Osteocyte (in vitro differentiated cells): Measurements from ENCODE around the gene PGGHG. TPM values are rescaled to one million over a fixed set of nuclear protein-coding genes. Genes with fewer than 3 reads are reported as not detected.
A peak's percentile ranks its signal among the peaks of the same experiment; 100 is the strongest.
"Not testable (repeated sequence)": the region's sequence is repeated elsewhere in the genome, so short reads cannot be mapped to it uniquely, and the experiment has no call there.

Experiments
- DNase-seq: peaks from one replicate; pipeline ENCODE4 v3.0.0; 2021; ENCODE audit warnings: mixed read lengths; ENCODE audit not compliant: unreplicated experiment; ENCODE audit errors: extremely low spot score
- H3K27ac Mint-ChIP-seq: one replicate; pipeline ENCODE4 v1.8.0; 2021; ENCODE audit warnings: mild to moderate bottlenecking, mixed read lengths; ENCODE audit not compliant: unreplicated experiment
- H3K27me3 Mint-ChIP-seq: one replicate; pipeline ENCODE4 v1.8.0; 2021; ENCODE audit warnings: mixed read lengths; ENCODE audit not compliant: unreplicated experiment
- H3K36me3 Mint-ChIP-seq: one replicate; pipeline ENCODE4 v1.8.0; 2021; ENCODE audit warnings: mixed read lengths; ENCODE audit not compliant: unreplicated experiment
- H3K4me1 Mint-ChIP-seq: one replicate; pipeline ENCODE4 v1.8.0; 2021; ENCODE audit warnings: mixed read lengths; ENCODE audit not compliant: unreplicated experiment
- H3K4me3 Mint-ChIP-seq: one replicate; pipeline ENCODE4 v1.8.0; 2021; ENCODE audit warnings: mild to moderate bottlenecking, moderate library complexity, mixed read lengths; ENCODE audit not compliant: unreplicated experiment
- H3K9me3 Mint-ChIP-seq: one replicate; pipeline ENCODE4 v1.8.0; 2021; ENCODE audit warnings: mixed read lengths; ENCODE audit not compliant: unreplicated experiment
- total RNA-seq: library from RNA; stranded (reverse); gene quantifications from 2 replicates; pipeline ENCODE4 v1.2.1, GENCODE V29; 2021
- TF ChIP-seq, protein P1 (sequence below): fragments of 200-600 bp; sonication (generic); IDR thresholded peaks from 2 replicates; pipeline ENCODE4 v1.5.0; 2021; ENCODE audit warnings: antibody characterized with exemption, mild to moderate bottlenecking, moderate library complexity

The PGGHG gene
- total RNA-seq, 1 donor from 2014 or later, result 43.4 TPM

DNA sequence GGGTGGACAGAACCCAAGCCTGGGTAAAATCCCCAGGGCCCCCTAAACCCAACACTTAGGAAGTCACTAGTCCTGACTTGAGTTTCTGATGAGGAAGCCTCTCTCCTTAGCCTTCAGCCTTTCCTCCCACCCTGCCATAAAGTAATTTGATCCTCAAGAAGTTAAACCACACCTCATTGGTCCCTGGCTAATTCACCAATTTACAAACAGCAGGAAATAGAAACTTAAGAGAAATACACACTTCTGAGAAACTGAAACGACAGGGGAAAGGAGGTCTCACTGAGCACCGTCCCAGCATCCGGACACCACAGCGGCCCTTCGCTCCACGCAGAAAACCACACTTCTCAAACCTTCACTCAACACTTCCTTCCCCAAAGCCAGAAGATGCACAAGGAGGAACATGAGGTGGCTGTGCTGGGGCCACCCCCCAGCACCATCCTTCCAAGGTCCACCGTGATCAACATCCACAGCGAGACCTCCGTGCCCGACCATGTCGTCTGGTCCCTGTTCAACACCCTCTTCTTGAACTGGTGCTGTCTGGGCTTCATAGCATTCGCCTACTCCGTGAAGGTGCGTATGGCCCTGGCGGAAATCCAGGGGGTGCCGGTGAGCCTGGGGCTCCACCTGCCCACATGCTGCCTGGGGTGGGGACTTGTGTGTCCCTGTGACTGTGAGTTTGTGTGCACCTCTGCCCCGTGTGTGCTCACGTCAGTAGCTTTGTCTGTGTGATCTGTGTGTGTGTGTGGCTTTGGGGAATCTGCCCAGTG, 25.0 kb downstream of the PGGHG start, which contains the start of gene IFITM1:
Gene IFITM1 (plus strand): TSS at position 254 of the 767 bp plus-strand sequence. CDS start 131 bp downstream, at position 385.
- peak within 1 kb of the TSS; percentile 83 for H3K4me3 Mint-ChIP-seq
- peaks cover 14% of the 10 kb centered on the region for H3K36me3 Mint-ChIP-seq
- H3K27me3 Mint-ChIP-seq, result peaks cover 3% of the 10 kb centered on the region
- H3K27ac Mint-ChIP-seq, result peak within 1 kb of the TSS; percentile 77
- peaks cover 54% of the 10 kb centered on the region for H3K4me1 Mint-ChIP-seq
- no peaks in the 10 kb centered on the region for H3K9me3 Mint-ChIP-seq
- DNase-seq, result no peak
- TF ChIP-seq, protein P1, sequence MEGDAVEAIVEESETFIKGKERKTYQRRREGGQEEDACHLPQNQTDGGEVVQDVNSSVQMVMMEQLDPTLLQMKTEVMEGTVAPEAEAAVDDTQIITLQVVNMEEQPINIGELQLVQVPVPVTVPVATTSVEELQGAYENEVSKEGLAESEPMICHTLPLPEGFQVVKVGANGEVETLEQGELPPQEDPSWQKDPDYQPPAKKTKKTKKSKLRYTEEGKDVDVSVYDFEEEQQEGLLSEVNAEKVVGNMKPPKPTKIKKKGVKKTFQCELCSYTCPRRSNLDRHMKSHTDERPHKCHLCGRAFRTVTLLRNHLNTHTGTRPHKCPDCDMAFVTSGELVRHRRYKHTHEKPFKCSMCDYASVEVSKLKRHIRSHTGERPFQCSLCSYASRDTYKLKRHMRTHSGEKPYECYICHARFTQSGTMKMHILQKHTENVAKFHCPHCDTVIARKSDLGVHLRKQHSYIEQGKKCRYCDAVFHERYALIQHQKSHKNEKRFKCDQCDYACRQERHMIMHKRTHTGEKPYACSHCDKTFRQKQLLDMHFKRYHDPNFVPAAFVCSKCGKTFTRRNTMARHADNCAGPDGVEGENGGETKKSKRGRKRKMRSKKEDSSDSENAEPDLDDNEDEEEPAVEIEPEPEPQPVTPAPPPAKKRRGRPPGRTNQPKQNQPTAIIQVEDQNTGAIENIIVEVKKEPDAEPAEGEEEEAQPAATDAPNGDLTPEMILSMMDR, result no peak

DNA sequence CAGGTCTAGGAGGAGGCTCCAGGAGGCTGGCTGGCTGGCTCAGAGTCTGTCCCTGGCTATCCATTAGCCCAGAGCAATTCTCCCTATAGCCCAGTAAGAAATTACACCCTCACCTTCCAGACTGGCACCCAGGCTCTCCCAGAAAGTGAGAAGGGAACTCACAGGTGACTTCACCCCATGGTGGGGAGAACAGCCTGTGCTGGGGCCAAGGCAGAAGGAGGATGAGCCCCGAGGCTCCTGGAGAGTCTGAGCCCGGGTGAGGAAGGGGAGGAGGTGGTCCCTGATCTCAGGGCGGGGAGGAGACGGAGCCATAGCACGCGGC, 25.6 kb downstream of the PGGHG start:
- DNase-seq, result not testable (repeated sequence)

DNA sequence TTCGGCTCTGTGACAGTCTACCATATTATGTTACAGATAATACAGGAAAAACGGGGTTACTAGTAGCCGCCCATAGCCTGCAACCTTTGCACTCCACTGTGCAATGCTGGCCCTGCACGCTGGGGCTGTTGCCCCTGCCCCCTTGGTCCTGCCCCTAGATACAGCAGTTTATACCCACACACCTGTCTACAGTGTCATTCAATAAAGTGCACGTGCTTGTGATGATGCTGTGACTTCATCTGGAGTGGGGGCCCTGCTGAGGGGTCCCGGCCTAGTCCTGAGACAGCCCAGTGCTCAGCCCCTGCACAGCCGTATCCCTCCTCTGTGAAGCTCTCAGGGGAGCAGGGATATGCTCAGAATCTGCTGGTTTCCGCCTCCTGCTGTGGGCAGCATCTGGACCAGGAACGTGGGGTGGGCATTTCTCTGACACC, 26.1 kb downstream of the PGGHG start:
- no peak for DNase-seq
- Mint-ChIP-seq H3K27ac (no peak overlapping the region), H3K4me3 (peak overlapping the region; percentile 83), H3K4me1 (peaks cover 44% of the 10 kb centered on the region), H3K27me3 (peaks cover 3% of the 10 kb centered on the region), H3K36me3 (peaks cover 13% of the 10 kb centered on the region), H3K9me3 (no peaks in the 10 kb centered on the region)
- TF ChIP-seq, protein P1, result no peak

More for the DNA sequence above, 25.6 kb downstream of the PGGHG start:
- H3K27me3 Mint-ChIP-seq, H3K9me3 Mint-ChIP-seq: not testable (repeated sequence)
- peak overlapping the region; percentile 77 for H3K27ac Mint-ChIP-seq
- H3K4me1 Mint-ChIP-seq, result peaks cover 49% of the 10 kb centered on the region
- H3K4me3 Mint-ChIP-seq, result peak overlapping the region; percentile 83
- peaks cover 12% of the 10 kb centered on the region for H3K36me3 Mint-ChIP-seq

DNA sequence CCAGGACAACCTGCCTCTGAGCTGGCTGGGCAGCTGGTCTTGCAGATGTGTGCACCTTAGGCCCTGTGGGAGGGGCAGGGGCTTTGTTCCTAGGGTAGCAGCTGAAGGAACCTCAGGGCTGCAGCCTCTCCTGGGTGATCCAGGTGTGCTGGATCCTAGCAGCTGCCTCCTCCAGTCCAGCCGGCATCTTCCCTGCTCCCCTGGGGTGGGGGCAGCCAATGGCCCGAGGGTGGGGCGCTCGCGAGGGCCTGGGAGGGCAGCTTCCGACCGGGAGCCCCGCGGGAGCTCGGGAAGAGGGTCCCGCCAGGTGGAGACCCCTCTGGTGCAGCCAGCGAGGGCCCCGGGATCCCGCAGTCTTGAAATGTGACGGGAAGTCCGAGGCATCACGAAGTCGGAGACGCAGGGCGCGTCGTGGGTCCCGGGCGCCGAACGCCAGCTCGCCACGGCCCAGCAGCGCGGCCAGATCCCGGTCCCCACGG, 26.6 kb downstream of the PGGHG start:
- peaks cover 44% of the 10 kb centered on the region for H3K4me1 Mint-ChIP-seq
- TF ChIP-seq, protein P1, result no peak
- peaks cover 16% of the 10 kb centered on the region for H3K36me3 Mint-ChIP-seq
- no peaks in the 10 kb centered on the region for H3K9me3 Mint-ChIP-seq
- H3K27me3 Mint-ChIP-seq, result peaks cover 3% of the 10 kb centered on the region
- H3K27ac Mint-ChIP-seq, result no peak overlapping the region
- no peak for DNase-seq
- H3K4me3 Mint-ChIP-seq, result peak overlapping the region; percentile 83

DNA sequence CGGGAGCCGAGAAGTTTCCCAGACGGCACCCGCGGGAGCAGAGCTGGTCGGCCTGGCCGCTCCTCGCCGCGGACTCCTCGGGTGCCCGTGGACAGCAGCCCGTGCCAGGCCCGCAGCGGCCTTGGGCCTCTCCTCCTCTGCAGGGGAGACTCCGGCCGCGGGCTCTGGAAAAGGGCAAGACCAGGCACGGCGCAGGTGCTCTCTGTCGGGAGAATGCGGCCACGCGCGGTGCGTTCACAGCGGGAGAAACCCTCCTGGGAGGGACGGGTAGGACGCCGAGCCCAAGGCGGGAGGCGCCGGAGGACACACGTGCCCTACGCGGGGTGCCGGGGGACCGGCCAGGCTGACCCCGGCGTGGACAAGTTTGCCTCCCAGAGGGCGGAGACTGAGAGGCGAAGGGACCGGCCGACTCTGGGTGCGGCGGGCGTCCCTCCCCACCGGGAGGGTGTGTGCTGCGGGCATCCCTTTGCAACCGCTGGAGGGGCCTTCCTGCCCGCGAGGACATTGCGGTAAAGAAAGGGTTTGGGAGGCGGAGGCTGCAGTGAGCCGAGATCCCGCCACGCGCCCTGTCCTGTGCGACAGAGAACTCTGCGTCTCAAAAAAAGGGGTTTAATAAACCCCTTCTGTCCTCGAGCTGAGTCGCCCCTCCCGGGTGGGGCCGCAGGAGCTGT, 27.2 kb downstream of the PGGHG start:
- no peak for DNase-seq
- H3K27ac Mint-ChIP-seq, result no peak overlapping the region
- TF ChIP-seq, protein P1, result no peak
- H3K4me3 Mint-ChIP-seq, result peak overlapping the region; percentile 63
- peaks cover 3% of the 10 kb centered on the region for H3K27me3 Mint-ChIP-seq
- peaks cover 48% of the 10 kb centered on the region for H3K4me1 Mint-ChIP-seq
- peaks cover 16% of the 10 kb centered on the region for H3K36me3 Mint-ChIP-seq
- H3K9me3 Mint-ChIP-seq, result no peaks in the 10 kb centered on the region
